Activated T-helper 1 cell treated with Interleukin-2 at 50 U/mL for 16 hours (primary cell): ENCODE measurements around the gene A3GALT2.

ENCODE experiments used
- DNase-seq: peaks from one replicate; pipeline ENCODE4 v3.0.0-alpha.2; 2020; ENCODE audit warnings: low read depth

The A3GALT2 gene

GRCh38 chr1:33350611-33351280 lies 29.8 kb upstream of the A3GALT2 start:
- DNase-seq, result no peak

- peak; percentile 76 for DNase-seq
Measured at GRCh38 chr1:33349778-33350610, 29.1 kb upstream of the A3GALT2 start.

GRCh38 chr1:33349081-33349759 lies 28.3 kb upstream of the A3GALT2 start:
- DNase-seq, result peak; percentile 29

- no peak for DNase-seq
Measured at GRCh38 chr1:33348676-33349080, 27.8 kb upstream of the A3GALT2 start.

GRCh38 chr1:33348194-33348593 lies 27.3 kb upstream of the A3GALT2 start:
- no peak for DNase-seq

GRCh38 chr1:33347650-33347992 lies 26.7 kb upstream of the A3GALT2 start:
- no peak for DNase-seq

GRCh38 chr1:33346927-33347649 lies 26.2 kb upstream of the A3GALT2 start:
- DNase-seq, result no peak

GRCh38 chr1:33346533-33346926 lies 25.6 kb upstream of the A3GALT2 start:
- no peak for DNase-seq

GRCh38 chr1:33344896-33345560 lies 24.1 kb upstream of the A3GALT2 start:
- no peak for DNase-seq

GRCh38 chr1:33343539-33343938 lies 22.6 kb upstream of the A3GALT2 start:
- no peak for DNase-seq

GRCh38 chr1:33342041-33342723 lies 21.3 kb upstream of the A3GALT2 start:
- DNase-seq, result no peak

GRCh38 chr1:33341190-33341589 lies 20.3 kb upstream of the A3GALT2 start:
- DNase-seq, result no peak

- DNase-seq, result no peak
Measured at GRCh38 chr1:33339413-33339812, 18.5 kb upstream of the A3GALT2 start.

- DNase-seq, result no peak
Measured at GRCh38 chr1:33338440-33339211, 17.7 kb upstream of the A3GALT2 start.

- no peak for DNase-seq
Measured at GRCh38 chr1:33338048-33338439, 17.1 kb upstream of the A3GALT2 start.

- DNase-seq, result no peak
Measured at GRCh38 chr1:33337441-33337840, 16.5 kb upstream of the A3GALT2 start.

GRCh38 chr1:33336580-33336979 lies 15.7 kb upstream of the A3GALT2 start:
- DNase-seq, result no peak

- DNase-seq, result no peak
Measured at GRCh38 chr1:33335020-33335419, 14.1 kb upstream of the A3GALT2 start.

GRCh38 chr1:33334081-33334552 lies 13.2 kb upstream of the A3GALT2 start:
- no peak for DNase-seq

- DNase-seq, result no peak
Measured at GRCh38 chr1:33332881-33333280, 12.0 kb upstream of the A3GALT2 start.
